ENCODE results near the gene ITGB4.

The ITGB4 gene

GRCh38 chr17:75703591-75703990 is 17.7 kb upstream of the ITGB4 start:
- H3K79me2 ChIP-seq (ENCODE audit: low read length), result no peaks in the 10 kb centered on the region
- H3K9me3 ChIP-seq (ENCODE audit: insufficient read depth, low read length), result no peaks in the 10 kb centered on the region
- H4K20me1 ChIP-seq (ENCODE audit: insufficient read depth, low read length), result no peaks in the 10 kb centered on the region
- H3K9ac ChIP-seq (ENCODE audit: low read length), result no peak overlapping the region
- no peak overlapping the region for H3K4me3 ChIP-seq (ENCODE audit: low read length)
- no peak overlapping the region for H3K4me2 ChIP-seq (ENCODE audit: low read length)
- H2AFZ ChIP-seq (ENCODE audit: low read depth, low read length), result no peak overlapping the region
- H3K27ac ChIP-seq (ENCODE audit: low read length), result no peak overlapping the region
- H3K4me1 ChIP-seq (ENCODE audit: low read length), result no peaks in the 10 kb centered on the region
- H3K36me3 ChIP-seq (replicated peaks; ENCODE audit: low read depth, low read length), result peaks cover 72% of the 10 kb centered on the region
- no peak for TF ChIP-seq EZH2phosphoT487 (IDR thresholded peaks at IDR 0.05; ENCODE audit: low read depth)
- H3K27me3 ChIP-seq (ENCODE audit: low read depth, low read length), result no peaks in the 10 kb centered on the region

DNA sequence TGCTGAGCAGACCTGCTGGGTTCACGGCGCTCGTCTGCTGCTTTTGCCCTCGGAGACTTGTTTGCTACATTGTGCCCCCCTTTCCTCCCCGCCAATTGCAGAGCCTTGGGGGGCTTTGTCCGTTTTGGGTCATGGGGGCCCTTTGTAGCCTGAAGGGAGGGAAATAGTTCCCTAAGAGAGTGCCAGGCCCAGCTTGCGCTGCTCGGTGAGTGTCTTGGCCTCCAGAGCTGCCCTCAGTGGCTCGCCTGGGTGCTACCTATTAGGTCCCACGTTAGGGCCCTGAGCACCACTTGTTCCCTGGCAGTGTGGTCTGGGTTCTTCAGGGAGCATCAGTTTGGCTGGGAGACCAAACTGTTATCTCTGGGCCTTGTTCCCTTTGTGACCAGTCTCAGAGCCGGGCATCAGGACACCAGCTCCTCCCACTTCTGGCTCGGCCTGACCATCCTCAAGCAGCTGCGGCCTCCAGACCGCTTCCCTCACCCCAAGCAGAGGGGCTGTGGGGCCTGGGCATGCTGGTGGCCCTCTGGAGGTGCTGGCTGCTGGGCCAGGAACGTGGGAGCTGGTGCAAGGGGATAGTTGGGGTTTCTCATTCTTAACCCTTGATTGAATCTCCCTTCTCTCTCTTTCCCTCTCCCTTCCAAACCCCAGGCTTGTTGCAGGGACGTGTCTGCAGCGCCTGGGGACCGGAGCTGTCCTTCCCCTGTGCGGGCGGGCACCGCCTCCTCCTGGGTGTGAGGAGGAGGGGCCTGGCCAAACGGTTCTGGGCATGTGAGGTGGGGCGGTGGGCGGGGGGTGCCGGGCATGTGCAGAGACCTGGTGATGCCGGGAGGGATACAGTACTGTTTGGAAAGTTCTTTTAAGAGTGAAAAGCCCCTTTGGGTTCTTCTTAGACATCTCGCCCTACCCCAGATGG is 16.0 kb upstream of the ITGB4 start:
- H3K27me3 ChIP-seq (ENCODE audit: low read depth, low read length), result no peaks in the 10 kb centered on the region
- TF ChIP-seq, protein P1, sequence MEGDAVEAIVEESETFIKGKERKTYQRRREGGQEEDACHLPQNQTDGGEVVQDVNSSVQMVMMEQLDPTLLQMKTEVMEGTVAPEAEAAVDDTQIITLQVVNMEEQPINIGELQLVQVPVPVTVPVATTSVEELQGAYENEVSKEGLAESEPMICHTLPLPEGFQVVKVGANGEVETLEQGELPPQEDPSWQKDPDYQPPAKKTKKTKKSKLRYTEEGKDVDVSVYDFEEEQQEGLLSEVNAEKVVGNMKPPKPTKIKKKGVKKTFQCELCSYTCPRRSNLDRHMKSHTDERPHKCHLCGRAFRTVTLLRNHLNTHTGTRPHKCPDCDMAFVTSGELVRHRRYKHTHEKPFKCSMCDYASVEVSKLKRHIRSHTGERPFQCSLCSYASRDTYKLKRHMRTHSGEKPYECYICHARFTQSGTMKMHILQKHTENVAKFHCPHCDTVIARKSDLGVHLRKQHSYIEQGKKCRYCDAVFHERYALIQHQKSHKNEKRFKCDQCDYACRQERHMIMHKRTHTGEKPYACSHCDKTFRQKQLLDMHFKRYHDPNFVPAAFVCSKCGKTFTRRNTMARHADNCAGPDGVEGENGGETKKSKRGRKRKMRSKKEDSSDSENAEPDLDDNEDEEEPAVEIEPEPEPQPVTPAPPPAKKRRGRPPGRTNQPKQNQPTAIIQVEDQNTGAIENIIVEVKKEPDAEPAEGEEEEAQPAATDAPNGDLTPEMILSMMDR (IDR thresholded peaks at IDR 0.05; ENCODE audit: low read depth, low read length), result no peak
- TF ChIP-seq EZH2phosphoT487 (IDR thresholded peaks at IDR 0.05; ENCODE audit: low read depth), result no peak
- no peak overlapping the region for H3K4me2 ChIP-seq (ENCODE audit: low read length)
- H3K9ac ChIP-seq (ENCODE audit: low read length), result no peak overlapping the region
- no peak overlapping the region for H3K4me3 ChIP-seq (ENCODE audit: low read length)
- no peaks in the 10 kb centered on the region for H3K79me2 ChIP-seq (ENCODE audit: low read length)
- H4K20me1 ChIP-seq (ENCODE audit: insufficient read depth, low read length), result no peaks in the 10 kb centered on the region
- no peak overlapping the region for H2AFZ ChIP-seq (ENCODE audit: low read depth, low read length)
- no peak overlapping the region for H3K27ac ChIP-seq (ENCODE audit: low read length)
- H3K9me3 ChIP-seq (ENCODE audit: insufficient read depth, low read length), result no peaks in the 10 kb centered on the region
- no peaks in the 10 kb centered on the region for H3K4me1 ChIP-seq (ENCODE audit: low read length)
- peaks cover 65% of the 10 kb centered on the region for H3K36me3 ChIP-seq (replicated peaks; ENCODE audit: low read depth, low read length)

DNA sequence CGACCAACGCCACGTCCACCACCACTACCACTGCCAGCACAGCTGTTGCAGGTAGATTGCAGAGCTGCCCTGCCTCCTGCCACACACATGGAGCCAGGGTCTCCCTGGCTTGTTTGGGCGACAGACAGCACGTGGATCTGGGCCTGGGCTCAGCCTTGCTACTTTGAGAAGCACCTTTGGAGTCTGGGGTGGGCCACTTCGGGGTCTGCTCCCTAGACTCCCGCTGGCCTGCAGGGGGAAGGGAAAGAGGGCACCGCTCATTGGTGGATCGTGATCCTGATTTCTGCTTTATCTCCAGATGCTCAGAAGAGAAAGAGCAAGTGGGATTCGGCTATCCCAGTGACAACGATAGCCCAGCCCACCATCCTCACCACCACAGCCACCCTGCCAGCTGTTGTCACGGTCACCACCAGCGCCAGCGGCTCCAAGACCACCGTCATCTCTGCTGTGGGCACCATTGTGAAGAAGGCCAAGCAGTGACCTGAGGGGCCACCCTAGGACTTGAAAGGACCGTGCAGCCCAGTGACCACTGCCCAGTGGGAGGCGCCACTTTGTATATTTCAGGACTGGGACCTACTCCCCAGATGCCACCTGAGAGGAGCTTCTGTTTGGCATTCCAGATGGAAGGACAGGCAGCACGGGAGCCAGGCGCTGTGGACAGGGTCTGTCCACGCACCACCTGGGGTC is 15.1 kb upstream of the ITGB4 start:
- no peaks in the 10 kb centered on the region for H4K20me1 ChIP-seq (ENCODE audit: insufficient read depth, low read length)
- TF ChIP-seq EZH2phosphoT487 (IDR thresholded peaks at IDR 0.05; ENCODE audit: low read depth), result no peak
- TF ChIP-seq, protein P1 (IDR thresholded peaks at IDR 0.05; ENCODE audit: low read depth, low read length), result 0 out of 2 replicates have a peak, but pooled peaks have one; percentile 9
- H3K4me2 ChIP-seq (ENCODE audit: low read length), result no peak overlapping the region
- H2AFZ ChIP-seq (ENCODE audit: low read depth, low read length), result no peak overlapping the region
- H3K9ac ChIP-seq (ENCODE audit: low read length), result no peak overlapping the region
- H3K79me2 ChIP-seq (ENCODE audit: low read length), result no peaks in the 10 kb centered on the region
- H3K27me3 ChIP-seq (ENCODE audit: low read depth, low read length), result no peaks in the 10 kb centered on the region
- H3K4me3 ChIP-seq (ENCODE audit: low read length), result no peak overlapping the region
- peaks cover 56% of the 10 kb centered on the region for H3K36me3 ChIP-seq (replicated peaks; ENCODE audit: low read depth, low read length)
- no peak overlapping the region for H3K27ac ChIP-seq (ENCODE audit: low read length)
- no peaks in the 10 kb centered on the region for H3K4me1 ChIP-seq (ENCODE audit: low read length)
- no peaks in the 10 kb centered on the region for H3K9me3 ChIP-seq (ENCODE audit: insufficient read depth, low read length)

DNA sequence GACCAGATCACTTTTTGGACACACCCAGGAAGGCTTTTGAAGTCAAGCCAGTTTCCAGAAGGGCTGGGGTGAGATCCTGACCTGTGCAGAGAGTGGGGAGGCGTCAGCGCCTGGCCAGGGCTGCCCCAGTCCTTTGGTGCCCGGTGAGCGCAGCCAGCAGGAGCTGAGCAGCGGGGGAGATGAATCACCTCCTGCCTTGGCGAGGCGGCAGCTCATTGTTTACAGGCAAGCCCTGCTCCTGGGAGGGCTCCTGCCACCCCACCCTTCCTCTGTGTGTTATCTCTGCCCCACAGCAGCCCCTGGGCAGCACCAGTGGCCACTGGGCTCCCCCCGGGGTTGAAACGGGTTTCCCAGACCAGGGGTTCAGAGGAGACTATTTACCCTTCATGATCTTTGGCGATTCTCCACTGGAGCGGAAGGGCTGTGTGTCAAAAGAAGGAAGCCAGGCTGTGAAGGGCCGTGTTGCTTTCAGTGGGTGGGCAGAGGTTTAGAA is 14.1 kb upstream of the ITGB4 start:
- no peaks in the 10 kb centered on the region for H3K9me3 ChIP-seq (ENCODE audit: insufficient read depth, low read length)
- no peaks in the 10 kb centered on the region for H4K20me1 ChIP-seq (ENCODE audit: insufficient read depth, low read length)
- H3K27me3 ChIP-seq (ENCODE audit: low read depth, low read length), result no peaks in the 10 kb centered on the region
- peaks cover 49% of the 10 kb centered on the region for H3K36me3 ChIP-seq (replicated peaks; ENCODE audit: low read depth, low read length)
- H3K4me3 ChIP-seq (ENCODE audit: low read length), result no peak overlapping the region
- no peak overlapping the region for H3K27ac ChIP-seq (ENCODE audit: low read length)
- no peak overlapping the region for H3K4me2 ChIP-seq (ENCODE audit: low read length)
- no peaks in the 10 kb centered on the region for H3K79me2 ChIP-seq (ENCODE audit: low read length)
- no peak overlapping the region for H2AFZ ChIP-seq (ENCODE audit: low read depth, low read length)
- H3K4me1 ChIP-seq (ENCODE audit: low read length), result no peaks in the 10 kb centered on the region
- H3K9ac ChIP-seq (ENCODE audit: low read length), result no peak overlapping the region
- no peak for TF ChIP-seq EZH2phosphoT487 (IDR thresholded peaks at IDR 0.05; ENCODE audit: low read depth)
- TF ChIP-seq, protein P1 (IDR thresholded peaks at IDR 0.05; ENCODE audit: low read depth, low read length), result no peak

Measured in OCI-LY3 (cell line).